Heart right ventricle (tissue), 16 donors: Measurements from ENCODE around the gene PLA2G4E. TPM values are rescaled to one million over a fixed set of nuclear protein-coding genes. Genes with fewer than 3 reads are reported as not detected.

ENCODE experiments used
- ATAC-seq, 8 donors: fragments of 200-7000 bp; cut with Tn5 transposase; one replicate each; pipeline ENCODE4 v1.9.1; 2020; ENCODE audit warnings: mild to moderate bottlenecking in 8 of 8, moderate library complexity in 8 of 8, moderate number of reproducible peaks in 1 of 8
- DNase-seq, 2 donors: peaks; one replicate each; pipeline ENCODE4 v3.0.0-alpha.2; 2020
- H3K27ac ChIP-seq, 10 donors: fragments of 200-600 bp; sonication (generic) in 2 of 10; one replicate each; pipeline versions ENCODE4 v1.5.0 to v1.8.0; 2020 to 2022; ENCODE audit warnings: mild to moderate bottlenecking in 3 of 10
- H3K27me3 ChIP-seq, 7 donors: fragments of 200-600 bp; one replicate each; pipeline ENCODE4 v1.8.0; 2021 to 2022; ENCODE audit warnings: mild to moderate bottlenecking in 2 of 7
- H3K36me3 ChIP-seq, 9 donors: fragments of 200-600 bp; sonication (generic) in 1 of 9; one replicate each; pipeline versions ENCODE4 v1.5.0 to v1.8.0; 2020 to 2022; ENCODE audit warnings: mild to moderate bottlenecking in 2 of 9
- H3K4me1 ChIP-seq, 9 donors: fragments of 200-600 bp; sonication (generic) in 1 of 9; one replicate each; pipeline versions ENCODE4 v1.5.0 to v1.8.0; 2020 to 2022; ENCODE audit warnings: mild to moderate bottlenecking in 4 of 9
- H3K4me3 ChIP-seq, 10 donors: fragments of 200-600 bp; sonication (generic) in 2 of 10; one replicate each; pipeline versions ENCODE4 v1.5.0 to v1.8.0; 2020 to 2022; ENCODE audit warnings: mild to moderate bottlenecking in 7 of 10, moderate library complexity in 2 of 10
- H3K9me3 ChIP-seq, 11 donors: fragments of 200-600 bp in 10 of 11; sonication (generic) in 2 of 11; one replicate each; pipeline versions ENCODE4 v1.5.0 to v1.8.0; 2013 to 2022; ENCODE audit warnings: mild to moderate bottlenecking in 2 of 11, control low read depth in 1 of 11, moderate library complexity in 1 of 11
- WGBS, 2 donors: extraction: QIAGEN DNeasy Blood & Tissue Kit; methylation state at CpG; one replicate each; pipeline ENCODE4 v1.1.7; 2013; ENCODE audit warnings: inconsistent platforms in 1 of 2; 5-methylcytosine and 5-hydroxymethylcytosine counted together
- intact Hi-C, 10 donors: fragments of 100-400 bp; cut with DNase I; formaldehyde crosslinking; loops; one replicate each; pipeline versions ENCODE4 v1.11.1 to v1.14.2; 2022
- polyA plus RNA-seq, 2 donors: library from polyadenylated mRNA; stranded (reverse); fragments of 200-250 nt; gene quantifications; one replicate each; pipeline ENCODE4 v1.2.3, GENCODE V29; 2013
- total RNA-seq, 10 donors: library from RNA; stranded (reverse); fragmentation: NEBNext Ultra II Directional in 3 of 10; extraction: Animal tissue kit (Norgen Biotek cat#: 25700) in 3 of 10; gene quantifications; one replicate each; pipeline versions ENCODE4 v1.2.1 to v1.2.4, GENCODE V29; 2021 to 2023
- TF ChIP-seq, protein P1 (sequence below), 9 donors: fragments of 200-600 bp; sonication (generic) in 2 of 9; IDR thresholded peaks; one replicate each; pipeline versions ENCODE4 v1.5.0 to v1.8.0; 2021 to 2022; ENCODE audit warnings: antibody characterized with exemption in 9 of 9, mild to moderate bottlenecking in 5 of 9, moderate library complexity in 1 of 9
- donor health status: Arrhythmogenic right ventricular cardiomyopathy.
- donor health status: ischemic (EF 13 %, LVEDD 7.1; RV severe dilation, severe dysfunction).
- donor health status: healthy with polysubstance abuse.
- donor health status: DM: no; HTN: yes; CAD: no.
- donor health status: DM: no; HTN: no; CAD: no.
- donor health status: ischemic (EF 25% LVEDD 6.9; RV normal size, moderate dysfunction).
- donor health status: ischemic (EF 25% LVEDD 5.7; RV mildly dilated, moderate dysfunction).
- donor health status: healthy.
- donor health status: DM: yes; HTN: yes; CAD: no.
- donor health status: Ischemic cardiomyopathy.
- donor health status: ischemic (EF 35%, LVEDD 5.7; RV mildly dilated, moderate dysfunction).
- donor health status: nonischemic (EF 11% LVEDD 7.7; RV severe dilation, severe dysfunction).
- donor health status: DM: yes; HTN: yes; CAD: no.
- donor health status: PGD.
- donor health status: ischemic (EF 29% LVEDD 5.4; RV normal size, mild dysfunction).
- donor health status: nonischemic (EF 23%, LVEDD 6.1; RV moderate dilation, normal function).

The PLA2G4E gene
- total and polyA plus RNA-seq, 12 donors, result 0.05 to 0.79 (median 0.07) TPM; not detected in 7

DNA sequence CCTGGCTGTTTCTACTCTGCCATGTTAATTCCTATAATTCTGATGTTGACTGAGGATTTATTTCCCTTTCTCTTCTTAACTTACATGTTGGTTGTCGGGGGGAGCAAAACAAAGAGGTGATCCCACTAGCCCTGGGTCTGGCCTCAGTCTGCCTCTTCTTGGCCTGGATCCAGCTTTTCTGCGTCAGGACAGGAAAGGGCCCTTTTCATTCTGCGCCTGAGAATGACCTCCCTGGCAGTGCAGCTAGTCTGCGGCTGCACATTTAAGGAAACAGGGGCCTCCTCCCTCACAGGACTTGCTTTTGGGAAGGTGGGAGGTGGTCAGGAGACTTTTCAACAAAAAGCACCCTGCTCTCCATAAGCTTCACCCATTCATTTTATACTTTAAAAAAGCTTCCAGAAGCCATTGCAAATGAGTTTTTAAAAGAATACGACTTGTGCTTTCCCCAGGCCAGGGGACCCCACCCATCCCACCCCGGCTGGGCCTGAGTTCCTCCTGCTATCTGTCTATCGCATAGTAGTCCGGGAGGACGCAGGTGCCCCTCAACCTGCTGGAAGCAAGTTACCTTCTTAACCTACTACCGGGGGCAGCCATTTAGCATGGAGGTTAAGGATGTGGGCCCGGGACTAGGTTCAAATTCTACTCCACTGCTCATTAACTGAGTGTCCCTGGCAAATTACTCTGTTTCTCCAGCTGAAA lies 27.2 kb downstream of the PLA2G4E start:
- H3K4me3 ChIP-seq, result no peak overlapping the region
- H3K9me3 ChIP-seq, result no peaks in the 10 kb centered on the region
- no peak overlapping the region for H3K27ac ChIP-seq
- DNase-seq (peak in 1 of 2 donors; percentile 36), ATAC-seq (no peak)
- TF ChIP-seq, protein P1, sequence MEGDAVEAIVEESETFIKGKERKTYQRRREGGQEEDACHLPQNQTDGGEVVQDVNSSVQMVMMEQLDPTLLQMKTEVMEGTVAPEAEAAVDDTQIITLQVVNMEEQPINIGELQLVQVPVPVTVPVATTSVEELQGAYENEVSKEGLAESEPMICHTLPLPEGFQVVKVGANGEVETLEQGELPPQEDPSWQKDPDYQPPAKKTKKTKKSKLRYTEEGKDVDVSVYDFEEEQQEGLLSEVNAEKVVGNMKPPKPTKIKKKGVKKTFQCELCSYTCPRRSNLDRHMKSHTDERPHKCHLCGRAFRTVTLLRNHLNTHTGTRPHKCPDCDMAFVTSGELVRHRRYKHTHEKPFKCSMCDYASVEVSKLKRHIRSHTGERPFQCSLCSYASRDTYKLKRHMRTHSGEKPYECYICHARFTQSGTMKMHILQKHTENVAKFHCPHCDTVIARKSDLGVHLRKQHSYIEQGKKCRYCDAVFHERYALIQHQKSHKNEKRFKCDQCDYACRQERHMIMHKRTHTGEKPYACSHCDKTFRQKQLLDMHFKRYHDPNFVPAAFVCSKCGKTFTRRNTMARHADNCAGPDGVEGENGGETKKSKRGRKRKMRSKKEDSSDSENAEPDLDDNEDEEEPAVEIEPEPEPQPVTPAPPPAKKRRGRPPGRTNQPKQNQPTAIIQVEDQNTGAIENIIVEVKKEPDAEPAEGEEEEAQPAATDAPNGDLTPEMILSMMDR (IDR thresholded peaks at IDR 0.05), result no peak
- peaks cover 0 to 9% (median 0%) of the 10 kb centered on the region in 9 donors for H3K4me1 ChIP-seq
- intact Hi-C loops, result loop anchor here in 5 of 10 donors (5.0 to 10.0 kb wide), 4 partner anchors 139 to 149 kb away; no protein-coding TSS in a partner anchor
- no peaks in the 10 kb centered on the region for H3K36me3 ChIP-seq
- WGBS, 2 donors, result 65 to 72% methylated on average over 11 of the region's 11 CpGs
- H3K27me3 ChIP-seq, result peaks cover 0 to 4% (median 0%) of the 10 kb centered on the region in 7 donors

DNA sequence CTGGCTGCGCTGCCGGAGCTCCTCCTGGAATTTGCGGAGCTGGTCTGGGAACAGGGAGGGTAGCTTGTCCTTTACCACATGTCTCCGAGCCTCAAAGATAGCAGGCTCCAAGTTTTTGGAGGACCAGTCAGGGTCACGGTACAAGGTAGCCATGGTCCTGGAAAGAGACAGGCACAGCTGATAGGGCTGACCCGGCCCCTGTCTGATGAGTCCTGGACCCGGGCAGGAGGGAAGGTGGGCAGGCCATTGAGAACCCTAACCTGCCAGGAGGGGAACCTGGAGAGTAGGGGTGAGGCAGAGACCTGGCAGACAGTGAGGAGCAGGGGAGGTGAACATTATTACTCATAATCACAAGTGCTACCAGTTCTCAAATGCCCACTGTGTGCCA lies 28.0 kb downstream of the PLA2G4E start:
- intact Hi-C loops, result loop anchor here in 5 of 10 donors (5.0 to 10.0 kb wide), 4 partner anchors 140 to 150 kb away; no protein-coding TSS in a partner anchor
- WGBS, 2 donors, result 81% methylated on average over 7 of the region's 7 CpGs

GRCh38 chr15:41992151-41992802 lies 28.6 kb downstream of the PLA2G4E start:
- 92 to 93% methylated on average over 18 of the region's 18 CpGs for WGBS, 2 donors
- no peak for ATAC-seq
- Histone ChIP-seq H3K4me1 (peaks cover 0 to 9% (median 0%) of the 10 kb centered on the region in 9 donors), H3K9me3 (no peaks in the 10 kb centered on the region), H3K27me3 (peaks cover 0 to 3% (median 0%) of the 10 kb centered on the region in 7 donors), H3K27ac (no peak overlapping the region), H3K4me3 (no peak overlapping the region), H3K36me3 (no peaks in the 10 kb centered on the region)
- TF ChIP-seq, protein P1 (IDR thresholded peaks at IDR 0.05), result no peak
- intact Hi-C loops, result loop anchor here in 5 of 10 donors (5.0 to 10.0 kb wide), 4 partner anchors 140 to 150 kb away; no protein-coding TSS in a partner anchor
- no peak for DNase-seq

More for the DNA sequence above, 28.0 kb downstream of the PLA2G4E start:
- Histone ChIP-seq H3K27me3 (peaks cover 0 to 3% (median 0%) of the 10 kb centered on the region in 7 donors), H3K36me3 (no peaks in the 10 kb centered on the region), H3K4me1 (peaks cover 0 to 9% (median 0%) of the 10 kb centered on the region in 9 donors), H3K9me3 (no peaks in the 10 kb centered on the region), H3K27ac (no peak overlapping the region), H3K4me3 (no peak overlapping the region)
- ATAC-seq, result peak in 1 of 8 donors; percentile 21
- TF ChIP-seq, protein P1 (IDR thresholded peaks at IDR 0.05), result no peak
- DNase-seq, result no peak

DNA sequence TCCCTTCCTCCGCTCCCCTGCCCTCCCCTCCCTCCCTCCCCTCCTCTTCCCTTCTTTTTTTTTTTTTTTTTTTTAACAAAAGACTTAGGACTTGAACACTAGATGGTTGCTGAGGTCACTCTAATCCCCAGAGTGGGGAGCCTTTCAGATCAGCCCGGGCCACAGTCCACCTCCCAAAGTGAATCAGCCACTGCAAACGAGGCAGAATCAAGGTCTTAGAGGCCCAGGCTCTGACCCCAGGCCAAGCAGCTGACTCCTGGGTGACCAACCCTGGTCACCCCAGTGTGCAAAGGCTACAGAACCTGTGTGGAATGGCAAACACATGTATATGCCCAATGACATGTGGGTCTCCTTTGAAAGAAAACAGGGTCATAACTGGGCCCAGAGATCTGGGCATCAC lies 30.2 kb downstream of the PLA2G4E start:
- WGBS, 2 donors, result 70 to 72% methylated on average over 3 of the region's 3 CpGs
- Histone ChIP-seq H3K9me3 (no peaks in the 10 kb centered on the region), H3K27me3 (peaks cover 0 to 3% (median 0%) of the 10 kb centered on the region in 7 donors), H3K4me3 (no peak overlapping the region), H3K36me3 (no peaks in the 10 kb centered on the region), H3K27ac (no peak overlapping the region), H3K4me1 (peaks cover 0 to 9% (median 0%) of the 10 kb centered on the region in 9 donors)
- TF ChIP-seq, protein P1 (IDR thresholded peaks at IDR 0.05), result no peak
- DNase-seq, result no peak
- intact Hi-C loops, result loop anchor here in 5 of 10 donors (2.0 to 10.0 kb wide), 5 partner anchors 68 to 152 kb away; no protein-coding TSS in a partner anchor
- no peak for ATAC-seq
